Measurements from ENCODE around the gene OPN1MW. TPM values are rescaled to one million over a fixed set of nuclear protein-coding genes. Genes with fewer than 3 reads are reported as not detected.
"Not testable (repeated sequence)": the region's sequence is repeated elsewhere in the genome, so short reads cannot be mapped to it uniquely, and the experiment has no call there.

The OPN1MW gene
- total RNA-seq (2013), result not detected
- polyA plus RNA-seq, result not detected
- polyA minus RNA-seq, result not detected in 2 replicates
- 0 reads per million in 11 experiments for total RNA-seq

- WGBS (ENCODE audit: insufficient coverage), result no CpG with 5 or more reads among the region's 14 CpGs
- H3K9me3 Mint-ChIP-seq, result not testable (repeated sequence)
Measured at GRCh38 chrX:154182296-154182695, at the start of gene OPN1MW. Gene OPN1MW, plus strand, starts transcription at chrX:154182596. Its CDS starts 82 bp downstream, at chrX:154182678.

GRCh38 chrX:154135458-154136229, 46.8 kb upstream of the OPN1MW start:
- H3K36me3 Mint-ChIP-seq, result peaks cover 0 to 2% of the 10 kb centered on the region in 2 donors
- intact Hi-C loops (cut with micrococcal nuclease), result no loop called here
- Histone ChIP-seq H3K4me2 (replicated peaks; ENCODE audit: extremely low read depth, low read length, poor library complexity, severe bottlenecking) (no peak overlapping the region), H3K9me3 (replicated peaks in 1 of 2; ENCODE audit: control insufficient read depth in 1 of 2, insufficient read depth in 1 of 2, low read length in 2 of 2) (no peaks in the 10 kb centered on the region), H3K27ac (ENCODE audit: low read depth in 1 of 2, low read length in 2 of 2) (no peak overlapping the region), H2AFZ (ENCODE audit: insufficient read depth, low read depth, low read length, poor library complexity, severe bottlenecking) (no peak overlapping the region), H3K79me2 (ENCODE audit: insufficient read depth, low read length) (no peaks in the 10 kb centered on the region), H3K9ac (ENCODE audit: insufficient read depth, low read length, poor library complexity, severe bottlenecking) (no peak overlapping the region), H4K20me1 (ENCODE audit: insufficient read depth, low read length) (no peaks in the 10 kb centered on the region), H3K4me1 (ENCODE audit: control insufficient read depth in 1 of 2, insufficient read depth in 2 of 2, low read length in 2 of 2) (peaks cover 9 to 10% of the 10 kb centered on the region in 2 donors), H3K4me3 (replicated peaks in 1 of 3; ENCODE audit: low read depth in 2 of 3, low read length in 3 of 3) (no peak overlapping the region), H3K27me3 (ENCODE audit: control insufficient read depth in 2 of 2, insufficient read depth in 2 of 2, low read length in 2 of 2) (peaks cover 0 to 12% of the 10 kb centered on the region in 2 donors), H3K36me3 (replicated peaks in 1 of 2; ENCODE audit: control insufficient read depth in 1 of 2, insufficient read depth in 2 of 2, low read length in 2 of 2) (no peaks in the 10 kb centered on the region)
- peak overlapping the region in 1 of 2 donors; percentile 42 for H3K4me3 Mint-ChIP-seq
- peaks cover 5 to 42% (median 6%) of the 10 kb centered on the region in 3 donors for H3K27me3 Mint-ChIP-seq (ENCODE audit: low read depth in 3 of 3)
- peaks cover 22% of the 10 kb centered on the region for H3K4me1 Mint-ChIP-seq
- no peak overlapping the region for H3K27ac Mint-ChIP-seq
- peaks cover 0 to 3% (median 1%) of the 10 kb centered on the region in 7 donors for H3K9me3 Mint-ChIP-seq
- TF ChIP-seq CTCF (IDR thresholded peaks at IDR 0.05), result no peak
- DNase-seq, result no peak
- 92% methylated on average over 2 of the region's 7 CpGs for WGBS (ENCODE audit: insufficient coverage)

More at GRCh38 chrX:154182296-154182695, at the start of gene OPN1MW:
- H3K79me2 ChIP-seq (ENCODE audit: insufficient read depth, low read length); intact Hi-C loops (cut with micrococcal nuclease); H3K4me2 ChIP-seq (replicated peaks; ENCODE audit: extremely low read depth, low read length, poor library complexity, severe bottlenecking); H3K4me1 Mint-ChIP-seq; H3K4me3 Mint-ChIP-seq; H3K27ac Mint-ChIP-seq; H3K27me3 ChIP-seq (ENCODE audit: control insufficient read depth in 2 of 2, insufficient read depth in 2 of 2, low read length in 2 of 2); H4K20me1 ChIP-seq (ENCODE audit: insufficient read depth, low read length); H3K36me3 ChIP-seq (replicated peaks in 1 of 2; ENCODE audit: control insufficient read depth in 1 of 2, insufficient read depth in 2 of 2, low read length in 2 of 2); H3K9ac ChIP-seq (ENCODE audit: insufficient read depth, low read length, poor library complexity, severe bottlenecking); H3K4me3 ChIP-seq (replicated peaks in 1 of 3; ENCODE audit: low read depth in 2 of 3, low read length in 3 of 3); H3K36me3 Mint-ChIP-seq; H3K4me1 ChIP-seq (ENCODE audit: control insufficient read depth in 1 of 2, insufficient read depth in 2 of 2, low read length in 2 of 2); H3K27me3 Mint-ChIP-seq (ENCODE audit: low read depth in 3 of 3); H2AFZ ChIP-seq (ENCODE audit: insufficient read depth, low read depth, low read length, poor library complexity, severe bottlenecking); DNase-seq; H3K27ac ChIP-seq (ENCODE audit: low read depth in 1 of 2, low read length in 2 of 2); H3K9me3 ChIP-seq (replicated peaks in 1 of 2; ENCODE audit: control insufficient read depth in 1 of 2, insufficient read depth in 1 of 2, low read length in 2 of 2): not testable (repeated sequence)
